Measurements from ENCODE around the gene KCNH1. TPM values are rescaled to one million over a fixed set of nuclear protein-coding genes. Genes with fewer than 3 reads are reported as not detected.

The KCNH1 gene
- polyA plus RNA-seq, 1 donor from 2014 or later: 3.9 TPM

DNA sequence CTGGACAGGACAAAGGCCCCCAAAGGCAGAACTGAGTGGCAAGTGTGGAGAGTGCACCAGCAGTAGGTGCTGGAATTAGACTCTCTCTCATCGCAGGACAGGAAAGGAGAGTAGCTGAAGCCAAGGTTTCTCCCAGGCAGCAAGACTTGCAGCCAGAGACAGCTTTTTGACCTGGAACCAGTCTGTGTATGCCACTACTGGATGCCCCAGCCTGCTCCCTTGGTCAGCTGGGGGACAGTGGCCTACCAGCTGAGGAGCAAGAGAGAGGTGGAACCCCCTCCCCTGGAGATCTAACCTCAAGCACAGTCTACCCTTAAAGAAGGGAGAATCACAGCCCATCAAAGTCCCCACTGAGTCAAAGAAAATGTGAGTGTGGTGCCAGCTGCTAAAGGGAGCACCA lies 375.7 kb downstream of the KCNH1 start:
- H4K20me1 ChIP-seq (ENCODE audit: insufficient read depth): no peaks in the 10 kb centered on the region
- H3F3A ChIP-seq (ENCODE audit: insufficient read depth, low read length, poor library complexity, severe bottlenecking): no peaks in the 10 kb centered on the region
- no peak overlapping the region for H3K4me3 ChIP-seq (ENCODE audit: low read length)
- H3K36me3 ChIP-seq (ENCODE audit: insufficient read depth, low read length): no peaks in the 10 kb centered on the region
- H3K4me2 ChIP-seq (ENCODE audit: low read length): no peak overlapping the region
- no peaks in the 10 kb centered on the region for H3K9me3 ChIP-seq (ENCODE audit: low read length)
- H3K9me2 ChIP-seq (ENCODE audit: insufficient read depth, low read length): no peaks in the 10 kb centered on the region
- no peak overlapping the region for H3K9ac ChIP-seq (ENCODE audit: low read length)
- H2AFZ ChIP-seq (ENCODE audit: low read depth, low read length): no peak overlapping the region
- H3K27ac ChIP-seq (ENCODE audit: low read length): no peak overlapping the region
- no peaks in the 10 kb centered on the region for H3K27me3 ChIP-seq (ENCODE audit: insufficient read depth, low read depth, low read length)
- no peaks in the 10 kb centered on the region for H3K79me2 ChIP-seq (replicated peaks; ENCODE audit: insufficient read depth, low read length)
- TF ChIP-seq RAD21 (conservative IDR thresholded peaks at IDR 0.05) (no peak), TAF1 (IDR thresholded peaks at IDR 0.05; ENCODE audit: low read depth) (no peak), MXI1 (conservative IDR thresholded peaks at IDR 0.05; ENCODE audit: poor library complexity, severe bottlenecking) (no peak), POLR2AphosphoS5 (IDR thresholded peaks at IDR 0.05) (no peak), EZH2 (IDR thresholded peaks at IDR 0.05; ENCODE audit: borderline replicate concordance, insufficient read depth, low read length, poor library complexity, severe bottlenecking) (no peak), EP300 (conservative IDR thresholded peaks at IDR 0.05; ENCODE audit: poor library complexity, severe bottlenecking) (no peak), SMC3 (conservative IDR thresholded peaks at IDR 0.05; ENCODE audit: poor library complexity) (no peak)
- TF ChIP-seq, protein P1, sequence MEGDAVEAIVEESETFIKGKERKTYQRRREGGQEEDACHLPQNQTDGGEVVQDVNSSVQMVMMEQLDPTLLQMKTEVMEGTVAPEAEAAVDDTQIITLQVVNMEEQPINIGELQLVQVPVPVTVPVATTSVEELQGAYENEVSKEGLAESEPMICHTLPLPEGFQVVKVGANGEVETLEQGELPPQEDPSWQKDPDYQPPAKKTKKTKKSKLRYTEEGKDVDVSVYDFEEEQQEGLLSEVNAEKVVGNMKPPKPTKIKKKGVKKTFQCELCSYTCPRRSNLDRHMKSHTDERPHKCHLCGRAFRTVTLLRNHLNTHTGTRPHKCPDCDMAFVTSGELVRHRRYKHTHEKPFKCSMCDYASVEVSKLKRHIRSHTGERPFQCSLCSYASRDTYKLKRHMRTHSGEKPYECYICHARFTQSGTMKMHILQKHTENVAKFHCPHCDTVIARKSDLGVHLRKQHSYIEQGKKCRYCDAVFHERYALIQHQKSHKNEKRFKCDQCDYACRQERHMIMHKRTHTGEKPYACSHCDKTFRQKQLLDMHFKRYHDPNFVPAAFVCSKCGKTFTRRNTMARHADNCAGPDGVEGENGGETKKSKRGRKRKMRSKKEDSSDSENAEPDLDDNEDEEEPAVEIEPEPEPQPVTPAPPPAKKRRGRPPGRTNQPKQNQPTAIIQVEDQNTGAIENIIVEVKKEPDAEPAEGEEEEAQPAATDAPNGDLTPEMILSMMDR (IDR thresholded peaks at IDR 0.05; ENCODE audit: poor library complexity, severe bottlenecking): no peak
- TF ChIP-seq, protein P2, sequence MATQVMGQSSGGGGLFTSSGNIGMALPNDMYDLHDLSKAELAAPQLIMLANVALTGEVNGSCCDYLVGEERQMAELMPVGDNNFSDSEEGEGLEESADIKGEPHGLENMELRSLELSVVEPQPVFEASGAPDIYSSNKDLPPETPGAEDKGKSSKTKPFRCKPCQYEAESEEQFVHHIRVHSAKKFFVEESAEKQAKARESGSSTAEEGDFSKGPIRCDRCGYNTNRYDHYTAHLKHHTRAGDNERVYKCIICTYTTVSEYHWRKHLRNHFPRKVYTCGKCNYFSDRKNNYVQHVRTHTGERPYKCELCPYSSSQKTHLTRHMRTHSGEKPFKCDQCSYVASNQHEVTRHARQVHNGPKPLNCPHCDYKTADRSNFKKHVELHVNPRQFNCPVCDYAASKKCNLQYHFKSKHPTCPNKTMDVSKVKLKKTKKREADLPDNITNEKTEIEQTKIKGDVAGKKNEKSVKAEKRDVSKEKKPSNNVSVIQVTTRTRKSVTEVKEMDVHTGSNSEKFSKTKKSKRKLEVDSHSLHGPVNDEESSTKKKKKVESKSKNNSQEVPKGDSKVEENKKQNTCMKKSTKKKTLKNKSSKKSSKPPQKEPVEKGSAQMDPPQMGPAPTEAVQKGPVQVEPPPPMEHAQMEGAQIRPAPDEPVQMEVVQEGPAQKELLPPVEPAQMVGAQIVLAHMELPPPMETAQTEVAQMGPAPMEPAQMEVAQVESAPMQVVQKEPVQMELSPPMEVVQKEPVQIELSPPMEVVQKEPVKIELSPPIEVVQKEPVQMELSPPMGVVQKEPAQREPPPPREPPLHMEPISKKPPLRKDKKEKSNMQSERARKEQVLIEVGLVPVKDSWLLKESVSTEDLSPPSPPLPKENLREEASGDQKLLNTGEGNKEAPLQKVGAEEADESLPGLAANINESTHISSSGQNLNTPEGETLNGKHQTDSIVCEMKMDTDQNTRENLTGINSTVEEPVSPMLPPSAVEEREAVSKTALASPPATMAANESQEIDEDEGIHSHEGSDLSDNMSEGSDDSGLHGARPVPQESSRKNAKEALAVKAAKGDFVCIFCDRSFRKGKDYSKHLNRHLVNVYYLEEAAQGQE (IDR thresholded peaks at IDR 0.05; ENCODE audit: borderline replicate concordance): no peak

DNA sequence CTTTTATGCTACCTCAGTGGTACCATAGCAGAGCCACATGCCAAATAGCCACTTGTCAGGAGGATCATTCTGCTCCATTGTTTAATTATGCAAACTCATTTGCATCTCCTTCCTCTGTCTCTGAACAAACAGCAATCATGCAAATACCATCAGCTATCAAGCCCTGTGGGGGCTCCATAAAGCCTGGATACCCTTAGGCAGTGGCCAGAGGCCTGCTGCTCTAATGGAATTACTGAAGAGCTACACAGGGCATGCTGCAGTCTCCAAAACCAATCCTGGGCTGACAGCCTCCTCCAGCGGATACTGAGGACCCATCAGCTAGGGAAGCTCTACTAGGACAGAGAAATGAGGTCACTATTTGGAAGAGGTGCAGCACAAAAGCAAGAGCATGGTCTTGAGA lies 376.3 kb downstream of the KCNH1 start:
- Histone ChIP-seq H3K9me3 (ENCODE audit: low read length) (no peaks in the 10 kb centered on the region), H3K4me3 (ENCODE audit: low read length) (no peak overlapping the region), H3K79me2 (replicated peaks; ENCODE audit: insufficient read depth, low read length) (no peaks in the 10 kb centered on the region), H3K4me2 (ENCODE audit: low read length) (no peak overlapping the region), H3K27me3 (ENCODE audit: insufficient read depth, low read depth, low read length) (no peaks in the 10 kb centered on the region), H4K20me1 (ENCODE audit: insufficient read depth) (no peaks in the 10 kb centered on the region), H3K27ac (ENCODE audit: low read length) (no peak overlapping the region), H3F3A (ENCODE audit: insufficient read depth, low read length, poor library complexity, severe bottlenecking) (no peaks in the 10 kb centered on the region), H3K9ac (ENCODE audit: low read length) (no peak overlapping the region), H2AFZ (ENCODE audit: low read depth, low read length) (no peak overlapping the region), H3K9me2 (ENCODE audit: insufficient read depth, low read length) (no peaks in the 10 kb centered on the region), H3K36me3 (ENCODE audit: insufficient read depth, low read length) (no peaks in the 10 kb centered on the region)
- TF ChIP-seq TAF1 (IDR thresholded peaks at IDR 0.05; ENCODE audit: low read depth): no peak
- TF ChIP-seq, protein P1 (IDR thresholded peaks at IDR 0.05; ENCODE audit: poor library complexity, severe bottlenecking): no peak
- TF ChIP-seq RAD21 (conservative IDR thresholded peaks at IDR 0.05): no peak
- TF ChIP-seq, protein P2 (IDR thresholded peaks at IDR 0.05; ENCODE audit: borderline replicate concordance): no peak
- no peak for TF ChIP-seq POLR2AphosphoS5 (IDR thresholded peaks at IDR 0.05)
- TF ChIP-seq MXI1 (conservative IDR thresholded peaks at IDR 0.05; ENCODE audit: poor library complexity, severe bottlenecking): no peak
- no peak for TF ChIP-seq SMC3 (conservative IDR thresholded peaks at IDR 0.05; ENCODE audit: poor library complexity)

All from neural cell (in vitro differentiated cells).